Chondrocyte (in vitro differentiated cells): ENCODE measurements around the gene NPFF. TPM values are rescaled to one million over a fixed set of nuclear protein-coding genes. Genes with fewer than 3 reads are reported as not detected.

Source experiments
- DNase-seq: peaks from one replicate; pipeline ENCODE4 v3.0.0; 2021; ENCODE audit warnings: mixed read lengths, low spot score
- H3K27ac Mint-ChIP-seq: one replicate; pipeline ENCODE4 v1.8.0; 2021; ENCODE audit warnings: mild to moderate bottlenecking, moderate library complexity, mixed read lengths; ENCODE audit not compliant: unreplicated experiment
- H3K27me3 Mint-ChIP-seq: 2 replicates; pipeline ENCODE4 v1.8.0; 2021; ENCODE audit warnings: low read depth, mixed read lengths
- H3K36me3 Mint-ChIP-seq: 2 replicates; pipeline ENCODE4 v1.8.0; 2021; ENCODE audit warnings: low read depth, mixed read lengths
- H3K4me1 Mint-ChIP-seq: 2 replicates; pipeline ENCODE4 v1.8.0; 2021; ENCODE audit warnings: low read depth, mild to moderate bottlenecking, mixed read lengths
- H3K4me3 Mint-ChIP-seq: one replicate; pipeline ENCODE4 v1.8.0; 2021; ENCODE audit warnings: mild to moderate bottlenecking, moderate library complexity, mixed read lengths; ENCODE audit not compliant: unreplicated experiment
- H3K9me3 Mint-ChIP-seq: 2 replicates; pipeline ENCODE4 v1.8.0; 2021; ENCODE audit warnings: low read depth, mixed read lengths
- total RNA-seq: library from RNA; stranded (reverse); gene quantifications from 3 replicates; pipeline ENCODE4 v1.2.1, GENCODE V29; 2021
- TF ChIP-seq, protein P1 (sequence below): fragments of 200-600 bp; sonication (generic); IDR thresholded peaks from 2 replicates; pipeline ENCODE4 v1.5.0; 2021; ENCODE audit warnings: antibody characterized with exemption, mild to moderate bottlenecking, moderate library complexity

NPFF gene
- total RNA-seq, 1 donor from 2014 or later, result not detected

- Mint-ChIP-seq H3K27ac (no peak overlapping the region), H3K9me3 (no peaks in the 10 kb centered on the region), H3K27me3 (no peaks in the 10 kb centered on the region), H3K36me3 (peaks cover 20% of the 10 kb centered on the region), H3K4me1 (no peaks in the 10 kb centered on the region), H3K4me3 (no peak overlapping the region)
- no peak for DNase-seq
- TF ChIP-seq, protein P1, sequence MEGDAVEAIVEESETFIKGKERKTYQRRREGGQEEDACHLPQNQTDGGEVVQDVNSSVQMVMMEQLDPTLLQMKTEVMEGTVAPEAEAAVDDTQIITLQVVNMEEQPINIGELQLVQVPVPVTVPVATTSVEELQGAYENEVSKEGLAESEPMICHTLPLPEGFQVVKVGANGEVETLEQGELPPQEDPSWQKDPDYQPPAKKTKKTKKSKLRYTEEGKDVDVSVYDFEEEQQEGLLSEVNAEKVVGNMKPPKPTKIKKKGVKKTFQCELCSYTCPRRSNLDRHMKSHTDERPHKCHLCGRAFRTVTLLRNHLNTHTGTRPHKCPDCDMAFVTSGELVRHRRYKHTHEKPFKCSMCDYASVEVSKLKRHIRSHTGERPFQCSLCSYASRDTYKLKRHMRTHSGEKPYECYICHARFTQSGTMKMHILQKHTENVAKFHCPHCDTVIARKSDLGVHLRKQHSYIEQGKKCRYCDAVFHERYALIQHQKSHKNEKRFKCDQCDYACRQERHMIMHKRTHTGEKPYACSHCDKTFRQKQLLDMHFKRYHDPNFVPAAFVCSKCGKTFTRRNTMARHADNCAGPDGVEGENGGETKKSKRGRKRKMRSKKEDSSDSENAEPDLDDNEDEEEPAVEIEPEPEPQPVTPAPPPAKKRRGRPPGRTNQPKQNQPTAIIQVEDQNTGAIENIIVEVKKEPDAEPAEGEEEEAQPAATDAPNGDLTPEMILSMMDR, result no peak
Measured at GRCh38 chr12:53523131-53523530, 15.8 kb upstream of the NPFF start.

DNA sequence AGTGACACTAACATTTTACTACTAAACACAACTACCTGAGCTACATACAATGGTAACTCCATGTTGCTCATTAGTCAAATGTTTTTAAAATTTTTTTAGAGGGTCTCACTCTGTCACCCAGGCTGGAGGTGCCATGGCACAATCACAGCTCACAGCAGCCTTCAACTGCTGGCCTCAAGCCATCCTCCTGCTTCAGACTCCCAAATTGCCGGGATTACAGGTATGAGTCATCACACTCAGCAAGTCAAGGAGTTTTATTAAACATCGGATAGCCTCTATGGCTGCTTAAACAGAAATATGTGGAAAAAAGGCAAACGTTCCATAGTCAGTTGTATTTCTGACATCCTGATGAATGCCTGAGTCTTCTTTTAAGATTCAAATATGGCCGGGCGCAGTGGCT, 11.1 kb upstream of the NPFF start:
- Mint-ChIP-seq H3K36me3 (peaks cover 34% of the 10 kb centered on the region), H3K4me1 (peaks cover 7% of the 10 kb centered on the region), H3K4me3 (no peak overlapping the region), H3K27ac (no peak overlapping the region), H3K27me3 (no peaks in the 10 kb centered on the region), H3K9me3 (no peaks in the 10 kb centered on the region)
- no peak for DNase-seq
- TF ChIP-seq, protein P1, result no peak

DNA sequence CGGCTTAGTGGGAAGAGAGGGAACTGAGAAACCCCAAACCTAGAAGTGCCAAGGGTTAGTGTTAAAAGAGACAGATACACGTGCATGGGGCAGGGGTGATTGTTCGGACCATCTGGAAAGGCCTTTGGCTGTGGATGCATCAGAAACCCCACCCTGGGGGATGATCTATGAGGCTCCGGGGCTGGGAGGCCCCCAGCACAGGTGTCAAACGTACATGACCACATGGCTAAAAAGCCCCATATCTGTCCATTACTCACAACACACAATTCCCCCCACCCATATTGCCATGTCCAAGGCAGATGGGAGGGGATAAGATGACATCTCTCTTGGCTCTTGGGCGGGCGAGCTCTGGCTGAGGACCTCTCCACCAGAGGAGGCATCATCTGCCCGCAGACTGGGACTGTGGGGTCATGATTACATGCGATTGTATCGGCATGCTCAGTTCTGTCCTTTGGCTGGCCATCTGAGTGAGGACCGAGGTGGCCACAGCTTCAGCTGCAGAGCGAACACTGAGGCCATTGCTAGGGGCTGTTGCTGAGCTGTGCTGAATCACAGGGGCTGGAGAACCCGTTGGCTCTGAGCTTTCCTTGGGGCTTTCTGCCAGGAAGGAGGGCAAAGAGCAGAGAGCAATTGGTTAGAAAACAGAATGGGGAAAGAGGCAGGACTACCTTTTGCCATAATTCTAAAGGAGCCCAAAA, 9.6 kb upstream of the NPFF start:
- Mint-ChIP-seq H3K27ac (no peak overlapping the region), H3K27me3 (no peaks in the 10 kb centered on the region), H3K36me3 (peaks cover 34% of the 10 kb centered on the region), H3K9me3 (no peaks in the 10 kb centered on the region), H3K4me1 (peaks cover 7% of the 10 kb centered on the region), H3K4me3 (no peak overlapping the region)
- TF ChIP-seq, protein P1, result no peak
- DNase-seq, result no peak

- Mint-ChIP-seq H3K27ac (no peak overlapping the region), H3K4me3 (no peak overlapping the region), H3K4me1 (peaks cover 7% of the 10 kb centered on the region), H3K36me3 (peaks cover 27% of the 10 kb centered on the region), H3K27me3 (no peaks in the 10 kb centered on the region), H3K9me3 (no peaks in the 10 kb centered on the region)
- DNase-seq, result no peak
- TF ChIP-seq, protein P1, result no peak
Measured at GRCh38 chr12:53515291-53515680, 8.0 kb upstream of the NPFF start.

GRCh38 chr12:53514628-53515290, 7.5 kb upstream of the NPFF start:
- Mint-ChIP-seq H3K4me1 (peaks cover 7% of the 10 kb centered on the region), H3K27me3 (no peaks in the 10 kb centered on the region), H3K9me3 (no peaks in the 10 kb centered on the region), H3K36me3 (peaks cover 25% of the 10 kb centered on the region), H3K4me3 (no peak overlapping the region), H3K27ac (no peak overlapping the region)
- TF ChIP-seq, protein P1, result no peak
- DNase-seq, result no peak
